HG03097 (cell line): ENCODE results near the gene NDUFB8.
A peak's percentile ranks its signal among the peaks of the same experiment; 100 is the strongest.

Source experiments
- ATAC-seq: cut with Tn5 transposase; IDR thresholded peaks from one replicate; pipeline ENCODE4 v1.9.1; 2021; ENCODE audit not compliant: unreplicated experiment, low FRiP score

NDUFB8 gene

DNA sequence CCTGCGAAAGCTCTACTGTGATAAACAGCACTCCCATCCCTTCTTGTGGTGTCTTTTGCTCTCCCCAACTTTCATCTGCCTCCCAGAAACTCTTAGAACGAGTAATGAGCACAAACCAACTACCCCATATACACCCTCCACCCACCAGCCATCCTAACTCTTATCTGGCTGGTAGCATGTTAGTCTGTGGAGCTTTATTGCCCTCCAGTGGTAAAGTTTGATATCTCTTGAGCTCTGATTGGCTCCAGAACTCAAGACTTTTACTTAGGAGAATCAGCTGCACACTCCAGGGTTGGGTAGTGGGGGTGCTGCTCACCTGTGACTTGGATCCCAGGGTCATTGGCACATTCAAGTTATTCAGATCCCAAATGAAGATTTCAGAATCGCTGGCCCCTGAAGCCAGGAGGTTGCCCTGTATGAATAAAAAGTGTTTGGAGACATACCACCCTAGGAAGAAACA lies 20.9 kb downstream of the NDUFB8 start:
- peak; percentile 50 for ATAC-seq

DNA sequence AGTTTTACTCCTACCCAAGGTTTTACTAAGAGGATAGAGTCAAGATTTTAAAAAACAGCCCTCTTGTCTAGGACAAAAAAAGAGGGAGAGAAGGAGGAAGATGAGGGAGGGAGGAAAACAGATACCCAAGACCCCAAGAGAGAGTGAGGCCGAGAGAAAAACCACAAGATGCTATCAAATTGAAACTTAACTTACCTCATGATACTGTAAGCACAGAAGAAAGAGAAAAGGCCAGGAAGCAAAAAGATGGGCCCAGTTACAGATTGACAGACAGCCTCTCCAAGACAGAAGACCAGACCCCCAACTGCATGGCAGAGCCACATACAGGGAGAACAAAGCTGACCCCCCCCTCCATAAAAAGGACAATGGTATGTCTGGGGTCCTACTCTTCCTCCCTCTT lies 21.4 kb downstream of the NDUFB8 start:
- ATAC-seq: no peak

- no peak for ATAC-seq
Measured at GRCh38 chr10:100507357-100507732, 22.3 kb downstream of the NDUFB8 start.

DNA sequence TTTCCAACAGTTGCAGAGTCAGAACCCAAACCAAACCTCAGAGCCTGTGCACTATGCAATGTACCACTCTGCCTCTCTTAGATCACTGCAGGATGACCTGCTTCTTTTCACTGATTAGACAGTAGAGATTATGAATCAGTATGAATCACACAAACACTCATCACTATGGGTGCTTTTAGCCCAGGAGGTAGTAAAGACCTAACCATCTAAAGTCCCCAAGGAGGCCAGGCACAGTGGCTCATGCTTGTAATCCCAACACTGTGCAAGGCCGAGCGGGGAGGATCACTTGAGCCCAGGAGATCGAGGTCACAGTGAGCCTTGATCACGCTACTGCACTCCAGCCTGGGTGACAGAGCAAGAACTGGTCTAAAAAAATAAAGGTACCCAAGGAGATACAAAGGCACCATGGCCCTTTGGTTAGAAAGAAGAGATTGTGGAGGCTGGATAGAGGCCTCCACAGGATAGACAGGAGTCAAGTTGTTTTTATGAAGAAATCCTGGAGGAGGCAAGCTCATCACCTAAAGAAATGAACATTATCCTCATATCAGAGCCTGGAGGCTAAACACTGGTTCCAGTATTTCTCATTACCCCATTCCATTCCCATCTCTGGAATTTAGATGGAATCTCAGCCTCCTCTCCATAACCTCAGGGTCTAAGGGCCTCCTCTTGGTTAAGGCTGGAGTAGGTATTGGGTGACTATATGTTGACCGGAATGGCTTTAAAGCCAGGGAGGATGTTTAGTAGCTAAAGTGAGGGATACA lies 22.9 kb downstream of the NDUFB8 start:
- ATAC-seq: no peak

- no peak for ATAC-seq
Measured at GRCh38 chr10:100505164-100505563, 24.5 kb downstream of the NDUFB8 start.

GRCh38 chr10:100504096-100504495 lies 25.6 kb downstream of the NDUFB8 start:
- no peak for ATAC-seq

- no peak for ATAC-seq
Measured at GRCh38 chr10:100502926-100503494, 26.7 kb downstream of the NDUFB8 start.

DNA sequence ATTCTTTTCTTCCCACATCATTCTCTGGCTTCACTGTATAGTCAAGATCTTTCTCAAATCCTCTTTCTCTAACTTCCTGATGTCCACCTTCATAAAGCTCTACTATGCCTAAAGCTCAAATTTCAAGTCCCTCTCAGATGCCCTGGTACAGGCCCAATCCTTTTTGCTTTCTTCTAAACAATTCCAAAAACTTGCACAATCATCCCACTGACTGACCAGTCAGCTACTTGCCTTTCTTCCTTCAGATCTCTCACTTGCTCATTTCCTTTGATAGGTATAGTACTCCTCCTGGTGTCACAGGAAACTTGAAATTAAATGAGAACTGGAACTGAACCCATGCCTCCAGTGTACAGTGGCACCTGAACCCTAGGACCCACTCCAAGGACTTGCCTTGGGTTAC lies 28.2 kb downstream of the NDUFB8 start:
- ATAC-seq: no peak

DNA sequence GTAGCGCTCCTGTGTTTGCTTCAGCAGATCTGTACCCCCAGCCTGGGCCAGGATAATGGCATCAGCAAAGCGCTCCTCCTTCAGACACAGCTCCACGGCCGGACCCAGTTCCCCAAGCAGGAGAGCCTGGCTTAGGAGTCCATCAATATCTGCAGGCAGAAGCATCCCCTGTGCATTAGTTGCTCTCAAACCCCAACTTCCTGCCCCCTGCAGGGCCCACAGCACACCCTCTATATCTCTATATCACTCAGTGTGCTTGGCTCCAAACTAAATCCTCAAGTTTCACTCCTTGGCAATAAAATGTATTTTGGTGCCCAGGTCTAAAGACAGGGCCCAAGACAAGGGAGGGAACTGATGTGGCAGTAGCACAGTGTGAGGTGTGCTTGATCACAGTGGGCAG lies 31.6 kb downstream of the NDUFB8 start:
- no peak for ATAC-seq

- ATAC-seq: no peak
Measured at GRCh38 chr10:100496567-100496966, 33.1 kb downstream of the NDUFB8 start.

GRCh38 chr10:100490531-100490930 lies 39.1 kb downstream of the NDUFB8 start:
- no peak for ATAC-seq

GRCh38 chr10:100489396-100489795 lies 40.3 kb downstream of the NDUFB8 start:
- ATAC-seq: no peak

- ATAC-seq: no peak
Measured at GRCh38 chr10:100487529-100487928, 42.1 kb downstream of the NDUFB8 start.

GRCh38 chr10:100485801-100486495 lies 43.7 kb downstream of the NDUFB8 start:
- no peak for ATAC-seq

DNA sequence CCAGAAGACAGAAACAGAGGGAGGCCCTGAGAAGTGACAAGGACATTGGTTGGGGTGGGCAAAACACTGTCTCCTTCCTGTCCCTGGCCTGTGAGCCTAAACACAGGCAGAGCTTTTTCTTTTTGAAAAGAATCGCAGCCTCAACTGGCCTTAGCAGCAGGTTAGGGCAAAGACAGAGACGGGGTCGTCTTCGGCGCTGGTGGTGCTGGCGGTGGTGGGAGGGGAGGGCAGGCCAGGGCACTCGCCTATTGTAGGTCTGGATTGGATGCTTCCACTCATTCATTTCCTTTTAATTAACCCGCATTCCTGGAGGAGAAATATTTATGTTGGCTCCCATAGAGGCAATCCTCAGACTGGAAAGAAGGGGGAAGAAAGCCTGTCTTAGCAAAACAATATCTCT lies 44.3 kb downstream of the NDUFB8 start:
- no peak for ATAC-seq

DNA sequence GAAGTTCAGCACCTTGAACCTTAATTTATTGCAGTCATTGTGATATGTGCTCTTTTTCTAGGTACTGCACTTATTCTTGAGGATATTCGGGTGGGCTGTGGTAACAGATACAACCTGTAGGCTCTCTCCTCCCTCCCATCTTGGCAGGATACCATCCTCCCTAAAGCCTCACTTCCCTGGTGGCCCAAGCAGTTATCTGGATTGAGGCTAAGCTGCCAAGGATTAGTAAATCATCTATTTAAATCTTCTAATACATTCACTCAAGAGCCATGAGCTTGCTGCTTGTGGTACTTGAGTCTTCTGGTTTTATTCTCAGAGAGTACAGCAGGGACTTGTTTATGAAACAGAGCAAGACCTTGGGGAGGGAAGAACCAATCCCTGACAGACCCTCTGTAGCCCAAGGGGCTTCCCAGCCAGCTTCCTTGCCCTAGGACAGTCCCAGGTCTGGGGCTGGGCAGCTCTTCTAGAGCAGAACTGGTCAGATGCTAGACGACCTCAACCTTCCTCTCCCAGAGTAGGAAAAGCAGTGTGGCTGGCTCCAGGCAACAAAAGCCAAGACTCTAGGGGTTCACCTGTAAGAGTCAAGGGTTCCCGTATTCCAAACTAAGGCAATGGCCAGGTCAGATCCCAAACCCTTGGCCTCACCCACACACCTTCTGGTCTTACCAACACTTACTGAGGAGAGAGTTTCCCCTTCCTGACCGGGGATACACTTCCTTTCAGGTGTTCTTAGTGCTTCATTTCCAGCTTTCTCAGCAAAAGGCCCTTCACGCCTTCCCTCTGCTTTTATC lies 45.6 kb downstream of the NDUFB8 start:
- ATAC-seq: no peak

DNA sequence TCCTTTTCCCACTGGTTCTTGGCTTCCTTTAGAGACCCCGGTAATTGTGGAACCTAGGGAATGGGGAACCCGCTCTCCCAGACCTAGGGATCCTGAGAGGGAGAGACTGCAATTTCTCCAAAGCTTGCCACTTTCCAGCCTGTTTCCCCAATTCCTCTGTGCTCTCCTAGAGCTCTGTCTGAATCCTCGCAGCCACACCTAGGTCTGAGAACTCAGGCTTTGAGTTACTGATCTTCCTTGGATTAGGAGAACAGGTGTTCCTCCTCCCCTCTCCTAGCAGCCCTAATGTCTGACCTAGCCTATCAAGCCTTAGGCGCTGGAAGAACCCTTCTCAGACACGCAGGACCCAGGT lies 46.9 kb downstream of the NDUFB8 start:
- no peak for ATAC-seq

DNA sequence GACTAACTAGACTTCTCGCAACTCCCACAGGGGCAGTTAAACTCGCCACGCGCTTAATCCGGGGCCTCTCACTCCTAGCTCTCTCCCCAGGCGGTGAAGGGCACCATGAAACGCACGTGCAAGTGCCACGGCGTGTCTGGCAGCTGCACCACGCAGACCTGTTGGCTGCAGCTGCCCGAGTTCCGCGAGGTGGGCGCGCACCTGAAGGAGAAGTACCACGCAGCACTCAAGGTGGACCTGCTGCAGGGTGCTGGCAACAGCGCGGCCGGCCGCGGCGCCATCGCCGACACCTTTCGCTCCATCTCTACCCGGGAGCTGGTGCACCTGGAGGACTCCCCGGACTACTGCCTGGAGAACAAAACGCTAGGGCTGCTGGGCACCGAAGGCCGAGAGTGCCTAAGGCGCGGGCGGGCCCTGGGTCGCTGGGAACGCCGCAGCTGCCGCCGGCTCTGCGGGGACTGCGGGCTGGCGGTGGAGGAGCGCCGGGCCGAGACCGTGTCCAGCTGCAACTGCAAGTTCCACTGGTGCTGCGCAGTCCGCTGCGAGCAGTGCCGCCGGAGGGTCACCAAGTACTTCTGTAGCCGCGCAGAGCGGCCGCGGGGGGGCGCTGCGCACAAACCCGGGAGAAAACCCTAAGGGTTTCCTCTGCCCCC lies 47.4 kb downstream of the NDUFB8 start:
- ATAC-seq: no peak

DNA sequence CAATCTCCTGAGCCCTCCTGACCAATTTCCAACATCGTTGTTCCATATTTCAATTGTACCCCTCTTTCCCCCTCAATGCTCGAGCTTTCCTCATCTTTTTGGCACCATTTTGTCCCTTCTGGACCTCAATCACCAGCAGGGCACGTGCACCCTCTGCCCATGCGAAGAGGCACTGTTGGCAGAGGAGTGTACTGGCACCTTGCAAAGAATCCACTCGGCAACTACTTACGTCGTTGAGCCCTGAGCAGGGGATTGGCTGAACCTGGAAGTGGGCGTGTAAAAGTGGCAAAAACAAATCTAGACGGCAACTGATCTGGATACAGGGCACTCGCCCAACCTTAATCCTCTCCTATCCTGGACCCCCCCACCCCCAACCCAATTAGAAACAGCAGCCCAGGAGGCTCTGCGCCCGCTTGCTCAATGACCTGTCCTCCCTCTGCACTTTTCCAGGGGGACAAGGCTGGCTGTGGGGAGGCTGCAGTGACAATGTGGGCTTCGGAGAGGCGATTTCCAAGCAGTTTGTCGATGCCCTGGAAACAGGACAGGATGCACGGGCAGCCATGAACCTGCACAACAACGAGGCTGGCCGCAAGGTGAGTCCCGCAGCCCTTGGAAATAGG lies 48.1 kb downstream of the NDUFB8 start:
- ATAC-seq: peak; percentile 97

DNA sequence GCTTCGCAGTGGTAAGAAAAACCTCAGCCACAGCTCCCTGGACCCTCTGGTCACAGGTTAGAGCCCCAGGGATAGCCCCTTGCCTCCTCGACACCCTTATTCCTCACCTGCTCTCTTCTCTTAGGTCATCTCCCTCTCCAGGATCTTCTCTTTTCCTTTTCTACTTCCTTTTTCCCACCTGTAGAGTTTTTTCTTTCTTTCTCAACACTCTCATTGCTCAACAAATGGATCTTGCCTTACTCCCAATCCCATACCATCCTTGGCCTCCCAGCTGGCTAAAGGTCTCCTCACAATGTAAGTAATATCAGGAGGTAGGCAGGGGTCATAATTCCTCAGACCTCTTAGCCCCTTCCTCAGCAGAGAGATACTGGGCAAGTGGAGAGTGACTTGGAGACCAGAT lies 49.7 kb downstream of the NDUFB8 start:
- ATAC-seq: no peak
